ENCODE data around the gene MRO.

MRO gene

GRCh38 chr18:50816419-50817166, 3.2 kb downstream of the MRO start:
- ChIA-PET POLR2A (no interaction called here), CTCF (interaction anchor here (0.8 to 2.4 kb wide), 7 partner anchors 16 to 235 kb away, joined by 3 to 7 read pairs (median 5); no protein-coding TSS in a partner anchor)
- peak; percentile 34 for DNase-seq (ENCODE audit: extremely low spot score)
- TF ChIP-seq, protein P1, sequence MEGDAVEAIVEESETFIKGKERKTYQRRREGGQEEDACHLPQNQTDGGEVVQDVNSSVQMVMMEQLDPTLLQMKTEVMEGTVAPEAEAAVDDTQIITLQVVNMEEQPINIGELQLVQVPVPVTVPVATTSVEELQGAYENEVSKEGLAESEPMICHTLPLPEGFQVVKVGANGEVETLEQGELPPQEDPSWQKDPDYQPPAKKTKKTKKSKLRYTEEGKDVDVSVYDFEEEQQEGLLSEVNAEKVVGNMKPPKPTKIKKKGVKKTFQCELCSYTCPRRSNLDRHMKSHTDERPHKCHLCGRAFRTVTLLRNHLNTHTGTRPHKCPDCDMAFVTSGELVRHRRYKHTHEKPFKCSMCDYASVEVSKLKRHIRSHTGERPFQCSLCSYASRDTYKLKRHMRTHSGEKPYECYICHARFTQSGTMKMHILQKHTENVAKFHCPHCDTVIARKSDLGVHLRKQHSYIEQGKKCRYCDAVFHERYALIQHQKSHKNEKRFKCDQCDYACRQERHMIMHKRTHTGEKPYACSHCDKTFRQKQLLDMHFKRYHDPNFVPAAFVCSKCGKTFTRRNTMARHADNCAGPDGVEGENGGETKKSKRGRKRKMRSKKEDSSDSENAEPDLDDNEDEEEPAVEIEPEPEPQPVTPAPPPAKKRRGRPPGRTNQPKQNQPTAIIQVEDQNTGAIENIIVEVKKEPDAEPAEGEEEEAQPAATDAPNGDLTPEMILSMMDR (IDR thresholded peaks at IDR 0.05; ENCODE audit: control extremely low read depth, extremely low read depth, low read depth, missing control alignments), result no peak

GRCh38 chr18:50814395-50814794, 5.4 kb downstream of the MRO start:
- ChIA-PET POLR2A (no interaction called here), CTCF (no interaction called here)
- TF ChIP-seq, protein P1 (IDR thresholded peaks at IDR 0.05; ENCODE audit: control extremely low read depth, extremely low read depth, low read depth, missing control alignments), result no peak
- no peak for DNase-seq (ENCODE audit: extremely low spot score)

DNA sequence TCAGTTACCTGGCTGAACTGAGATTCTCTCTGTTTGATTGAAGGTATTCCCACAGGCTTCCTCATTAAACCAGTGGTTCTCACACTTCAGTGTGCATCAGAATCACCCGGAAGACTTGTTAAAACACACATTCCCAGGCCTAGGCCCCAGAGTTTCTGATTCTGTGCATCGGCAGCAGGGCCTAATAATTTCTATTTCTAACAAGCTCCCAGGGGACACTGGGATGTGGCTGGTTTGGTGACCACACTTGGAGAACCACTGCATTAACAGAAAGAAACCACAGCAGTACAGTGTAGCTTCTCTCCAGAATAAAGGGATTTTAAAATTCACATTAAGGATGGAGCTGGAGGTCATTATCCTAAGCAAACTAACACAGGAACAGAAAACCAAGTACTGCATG, 6.5 kb downstream of the MRO start:
- POLR2A ChIA-PET, result no interaction called here
- CTCF ChIA-PET, result no interaction called here
- DNase-seq (ENCODE audit: extremely low spot score), result no peak
- TF ChIP-seq, protein P1 (IDR thresholded peaks at IDR 0.05; ENCODE audit: control extremely low read depth, extremely low read depth, low read depth, missing control alignments), result no peak

DNA sequence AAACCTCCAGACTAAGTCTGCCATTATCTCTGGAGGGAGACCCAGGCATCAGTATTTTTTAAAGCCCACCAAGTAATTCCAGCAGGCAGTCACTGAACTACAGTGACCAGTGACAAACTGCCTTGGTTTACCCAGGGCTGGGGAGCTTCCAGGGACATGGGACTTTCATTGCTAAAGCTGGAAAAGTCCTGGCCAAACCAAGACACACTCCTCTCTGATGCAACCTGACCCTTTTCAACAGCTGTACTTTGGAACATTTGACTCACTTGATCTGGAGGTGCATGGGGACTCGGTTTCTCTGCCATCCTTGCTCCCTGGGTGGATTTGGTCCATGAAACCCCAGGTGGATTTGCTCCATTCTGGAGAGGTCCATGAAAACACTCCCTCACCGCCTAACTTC, 7.0 kb downstream of the MRO start:
- TF ChIP-seq, protein P1 (IDR thresholded peaks at IDR 0.05; ENCODE audit: control extremely low read depth, extremely low read depth, low read depth, missing control alignments), result no peak
- ChIA-PET CTCF (no interaction called here), POLR2A (no interaction called here)
- no peak for DNase-seq (ENCODE audit: extremely low spot score)

- CTCF ChIA-PET, result interaction anchor here (2.6 to 5.6 kb wide), 2 partner anchors 12 to 18 kb away, joined by 8 to 34 read pairs; partner anchors contain the start of gene MRO
- DNase-seq (ENCODE audit: extremely low spot score), result no peak
- TF ChIP-seq, protein P1 (IDR thresholded peaks at IDR 0.05; ENCODE audit: control extremely low read depth, extremely low read depth, low read depth, missing control alignments), result no peak
- POLR2A ChIA-PET, result no interaction called here
Observed at GRCh38 chr18:50807176-50807575, 12.6 kb downstream of the MRO start.

DNA sequence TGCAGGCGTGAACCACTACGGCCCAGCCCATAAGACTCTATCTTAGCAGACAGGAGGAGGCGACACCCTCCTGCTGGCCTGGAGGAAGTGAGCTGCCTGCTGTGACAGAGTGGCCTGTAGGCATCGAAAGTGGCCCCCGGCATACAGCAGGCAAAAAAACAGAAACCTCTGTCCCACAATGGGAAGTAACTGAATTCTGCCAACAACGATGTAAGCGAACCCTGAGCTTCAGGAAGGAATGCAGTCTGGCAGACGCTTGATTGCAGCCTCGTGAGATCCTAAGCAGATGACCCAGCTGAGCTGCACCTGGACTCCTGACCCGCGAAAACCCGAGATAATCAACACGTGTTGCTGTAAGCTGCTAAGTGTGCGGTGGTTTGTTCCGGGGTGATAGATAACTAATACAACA, 13.6 kb downstream of the MRO start:
- POLR2A ChIA-PET, result no interaction called here
- TF ChIP-seq, protein P1 (IDR thresholded peaks at IDR 0.05; ENCODE audit: control extremely low read depth, extremely low read depth, low read depth, missing control alignments), result no peak
- no peak for DNase-seq (ENCODE audit: extremely low spot score)
- CTCF ChIA-PET, result interaction anchor here (0.8 to 5.6 kb wide), 3 partner anchors 13 to 21 kb away, joined by 3 to 34 read pairs (median 8); partner anchors contain the start of gene MRO
